Astrocyte (in vitro differentiated cells and primary cell): ENCODE data around the gene MINDY3. TPM values are rescaled to one million over a fixed set of nuclear protein-coding genes. Genes with fewer than 3 reads are reported as not detected.

ENCODE experiments used
- DNase-seq: peaks from one replicate; pipeline ENCODE4 v3.0.0-alpha.2; 2010; ENCODE audit warnings: low read depth
- FAIRE-seq: peaks from 2 replicates; lab custom pipeline; 2011; peaks lifted over from hg19 to GRCh38; lab: Jason Lieb, UNC
- H2AFZ ChIP-seq: 2 replicates; pipeline ENCODE4 v1.6.0; 2012; ENCODE audit warnings: low read depth, low read length, inconsistent platforms
- H3K27ac ChIP-seq: 2 replicates; pipeline ENCODE4 v1.5.1; 2011; ENCODE audit warnings: low read depth, low read length, inconsistent platforms
- H3K27me3 ChIP-seq: 2 replicates; pipeline ENCODE4 v1.6.0; 2011; ENCODE audit warnings: low read length, inconsistent platforms; ENCODE audit not compliant: insufficient read depth
- H3K36me3 ChIP-seq: 2 replicates; pipeline ENCODE4 v1.5.1; 2011; ENCODE audit warnings: low read length, inconsistent platforms; ENCODE audit not compliant: insufficient read depth
- H3K4me1 ChIP-seq: 2 replicates; pipeline ENCODE4 v1.5.1; 2011; ENCODE audit warnings: low read length, inconsistent platforms; ENCODE audit not compliant: insufficient read depth
- H3K4me2 ChIP-seq: 2 replicates; pipeline ENCODE4 v1.6.0; 2012; ENCODE audit warnings: low read length, inconsistent platforms
- H3K4me3 ChIP-seq: 2 replicates; pipeline ENCODE4 v1.5.1; 2011; ENCODE audit warnings: low read depth, mild to moderate bottlenecking, low read length, inconsistent platforms; ENCODE audit not compliant: insufficient read depth
- H3K79me2 ChIP-seq: 2 replicates; pipeline ENCODE4 v1.6.0; 2012; ENCODE audit warnings: mild to moderate bottlenecking, low read length, inconsistent platforms; ENCODE audit not compliant: insufficient read depth
- H3K9ac ChIP-seq: 2 replicates; pipeline ENCODE4 v1.6.0; 2012; ENCODE audit warnings: mild to moderate bottlenecking, low read length, inconsistent platforms
- H3K9me3 ChIP-seq: 2 replicates; pipeline ENCODE4 v1.5.1; 2012; ENCODE audit warnings: low read depth, mild to moderate bottlenecking, low read length, inconsistent platforms; ENCODE audit not compliant: insufficient read depth
- H4K20me1 ChIP-seq: 2 replicates; pipeline ENCODE4 v1.6.0; 2012; ENCODE audit warnings: low read length, inconsistent platforms; ENCODE audit not compliant: insufficient read depth
- H3K27ac Mint-ChIP-seq: one replicate; pipeline ENCODE4 v1.8.0; 2021; ENCODE audit warnings: mild to moderate bottlenecking, mixed read lengths; ENCODE audit not compliant: unreplicated experiment
- H3K27me3 Mint-ChIP-seq: one replicate; pipeline ENCODE4 v1.8.0; 2021; ENCODE audit warnings: low read depth, mixed read lengths; ENCODE audit not compliant: unreplicated experiment
- H3K36me3 Mint-ChIP-seq: one replicate; pipeline ENCODE4 v1.8.0; 2021; ENCODE audit warnings: low read depth, mixed read lengths; ENCODE audit not compliant: unreplicated experiment
- H3K4me1 Mint-ChIP-seq: one replicate; pipeline ENCODE4 v1.8.0; 2021; ENCODE audit warnings: low read depth, mixed read lengths; ENCODE audit not compliant: unreplicated experiment
- H3K4me3 Mint-ChIP-seq: one replicate; pipeline ENCODE4 v1.8.0; 2021; ENCODE audit warnings: mild to moderate bottlenecking, moderate library complexity, mixed read lengths; ENCODE audit not compliant: unreplicated experiment
- H3K9me3 Mint-ChIP-seq: one replicate; pipeline ENCODE4 v1.8.0; 2021; ENCODE audit warnings: mild to moderate bottlenecking, mixed read lengths; ENCODE audit not compliant: unreplicated experiment
- CTCF ChIP-seq: IDR thresholded peaks from 2 replicates; pipeline ENCODE4 v1.5.1; 2011; ENCODE audit warnings: low read depth, mild to moderate bottlenecking, inconsistent platforms, low read length, moderate library complexity; ENCODE audit not compliant: insufficient read depth
- EZH2 ChIP-seq: IDR thresholded peaks from 2 replicates; pipeline ENCODE4 v1.6.1; 2012; ENCODE audit warnings: mild to moderate bottlenecking, low read length, inconsistent platforms; ENCODE audit not compliant: insufficient read depth
- total RNA-seq: library from RNA; stranded (reverse); gene quantifications from 2 replicates; pipeline ENCODE4 v1.2.1, GENCODE V29; 2021

MINDY3 gene
- total RNA-seq, 1 donor from 2014 or later, result 28.4 TPM

GRCh38 chr10:15747632-15748031, 112.7 kb downstream of the MINDY3 start:
- Histone ChIP-seq H3K4me2 (no peak overlapping the region), H3K4me1 (peaks cover 9% of the 10 kb centered on the region), H3K4me3 (no peak overlapping the region), H3K36me3 (no peaks in the 10 kb centered on the region), H3K27ac (no peak overlapping the region), H2AFZ (no peak overlapping the region), H3K9me3 (no peaks in the 10 kb centered on the region), H3K27me3 (no peaks in the 10 kb centered on the region), H4K20me1 (no peaks in the 10 kb centered on the region), H3K9ac (no peak overlapping the region), H3K79me2 (no peaks in the 10 kb centered on the region)
- FAIRE-seq, result no peak
- DNase-seq, result no peak
- no peak for TF ChIP-seq EZH2
- TF ChIP-seq CTCF, result no peak
- Mint-ChIP-seq H3K4me1 (no peaks in the 10 kb centered on the region), H3K4me3 (no peak overlapping the region), H3K36me3 (no peaks in the 10 kb centered on the region), H3K27me3 (peaks cover 11% of the 10 kb centered on the region), H3K9me3 (no peaks in the 10 kb centered on the region), H3K27ac (no peak overlapping the region)

- H3K4me1 Mint-ChIP-seq, result no peaks in the 10 kb centered on the region
- Histone ChIP-seq H3K27me3 (no peaks in the 10 kb centered on the region), H3K9me3 (no peaks in the 10 kb centered on the region), H4K20me1 (no peaks in the 10 kb centered on the region), H3K4me1 (peaks cover 11% of the 10 kb centered on the region), H3K9ac (no peak overlapping the region), H3K4me3 (no peak overlapping the region), H3K79me2 (no peaks in the 10 kb centered on the region), H3K36me3 (no peaks in the 10 kb centered on the region), H2AFZ (no peak overlapping the region), H3K4me2 (no peak overlapping the region), H3K27ac (no peak overlapping the region)
- no peak overlapping the region for H3K27ac Mint-ChIP-seq
- DNase-seq, result peak; percentile 41
- H3K9me3 Mint-ChIP-seq, result no peaks in the 10 kb centered on the region
- TF ChIP-seq CTCF, result no peak
- TF ChIP-seq EZH2, result no peak
- H3K4me3 Mint-ChIP-seq, result no peak overlapping the region
- H3K27me3 Mint-ChIP-seq, result peaks cover 11% of the 10 kb centered on the region
- no peaks in the 10 kb centered on the region for H3K36me3 Mint-ChIP-seq
- FAIRE-seq, result no peak
These were observed 114.6 kb downstream of the MINDY3 start for GRCh38 chr10:15745751-15746150.

- Histone ChIP-seq H3K79me2 (no peaks in the 10 kb centered on the region), H3K9ac (no peak overlapping the region), H3K27me3 (no peaks in the 10 kb centered on the region), H4K20me1 (no peaks in the 10 kb centered on the region), H3K27ac (no peak overlapping the region), H3K4me1 (peaks cover 11% of the 10 kb centered on the region), H2AFZ (no peak overlapping the region), H3K36me3 (no peaks in the 10 kb centered on the region), H3K4me3 (no peak overlapping the region), H3K9me3 (no peaks in the 10 kb centered on the region), H3K4me2 (no peak overlapping the region)
- H3K36me3 Mint-ChIP-seq, result no peaks in the 10 kb centered on the region
- no peak overlapping the region for H3K4me3 Mint-ChIP-seq
- no peaks in the 10 kb centered on the region for H3K4me1 Mint-ChIP-seq
- FAIRE-seq, result peak; percentile 5
- TF ChIP-seq EZH2 (no peak), CTCF (peak; percentile 54)
- H3K27ac Mint-ChIP-seq, result no peak overlapping the region
- H3K27me3 Mint-ChIP-seq, result peaks cover 11% of the 10 kb centered on the region
- DNase-seq, result no peak
- H3K9me3 Mint-ChIP-seq, result no peaks in the 10 kb centered on the region
These were observed 116.0 kb downstream of the MINDY3 start for GRCh38 chr10:15744217-15744865.
